ENCODE data around the gene SCUBE2. TPM values are rescaled to one million over a fixed set of nuclear protein-coding genes. Genes with fewer than 3 reads are reported as not detected.
A peak's percentile ranks its signal among the peaks of the same experiment; 100 is the strongest.

Gene SCUBE2
- total RNA-seq, 4 donors from 2014 or later: 0.24 to 3.6 (median 2.3) TPM

GRCh38 chr11:9089061-9089460, 2.3 kb downstream of the SCUBE2 start:
- intact Hi-C loops (cut with DNase I; ENCODE audit: low total_unique reads): no loop called here
- H3K27ac ChIP-seq: no peak overlapping the region
- peaks cover 0 to 5% of the 10 kb centered on the region in 2 donors for H3K4me1 ChIP-seq
- H3K9me3 ChIP-seq: no peaks in the 10 kb centered on the region
- H3K4me3 ChIP-seq: no peak overlapping the region
- H3K27me3 ChIP-seq: peaks cover 5 to 17% (median 9%) of the 10 kb centered on the region in 3 donors
- H3K36me3 ChIP-seq: no peaks in the 10 kb centered on the region
- in situ Hi-C loops (cut with MboI; ENCODE audit: low sequenced_read_pairs in 4 of 4): no loop called here
- no peak for TF ChIP-seq POLR2A (IDR thresholded peaks at IDR 0.05)
- no peak for TF ChIP-seq CTCF (IDR thresholded peaks at IDR 0.05 in 4 of 5, conservative IDR thresholded peaks at IDR 0.05 in 1 of 5)
- DNase-seq: no peak
- peak in 1 of 2 donors; percentile 40 for ATAC-seq

GRCh38 chr11:9082575-9082974, 8.8 kb downstream of the SCUBE2 start:
- in situ Hi-C loops (cut with MboI; ENCODE audit: low sequenced_read_pairs in 4 of 4) (no loop called here), intact Hi-C loops (cut with DNase I; ENCODE audit: low total_unique reads) (no loop called here)
- Histone ChIP-seq H3K36me3 (no peaks in the 10 kb centered on the region), H3K27ac (no peak overlapping the region), H3K4me1 (peaks cover 0 to 4% of the 10 kb centered on the region in 2 donors), H3K27me3 (no peaks in the 10 kb centered on the region), H3K9me3 (no peaks in the 10 kb centered on the region), H3K4me3 (no peak overlapping the region)
- no peak for DNase-seq
- ATAC-seq: no peak
- no peak for TF ChIP-seq CTCF (IDR thresholded peaks at IDR 0.05 in 4 of 5, conservative IDR thresholded peaks at IDR 0.05 in 1 of 5)
- no peak for TF ChIP-seq POLR2A (IDR thresholded peaks at IDR 0.05)

GRCh38 chr11:9081153-9081552, 10.2 kb downstream of the SCUBE2 start:
- Histone ChIP-seq H3K4me3 (no peak overlapping the region), H3K27me3 (no peaks in the 10 kb centered on the region), H3K36me3 (no peaks in the 10 kb centered on the region), H3K9me3 (no peaks in the 10 kb centered on the region), H3K4me1 (peaks cover 0 to 11% of the 10 kb centered on the region in 2 donors), H3K27ac (no peak overlapping the region)
- TF ChIP-seq CTCF (IDR thresholded peaks at IDR 0.05 in 4 of 5, conservative IDR thresholded peaks at IDR 0.05 in 1 of 5) (no peak), POLR2A (IDR thresholded peaks at IDR 0.05) (no peak)
- in situ Hi-C loops (cut with MboI; ENCODE audit: low sequenced_read_pairs in 4 of 4) (no loop called here), intact Hi-C loops (cut with DNase I; ENCODE audit: low total_unique reads) (no loop called here)
- ATAC-seq: no peak
- DNase-seq: no peak

- no peaks in the 10 kb centered on the region for H3K9me3 ChIP-seq
- peaks cover 0 to 11% of the 10 kb centered on the region in 2 donors for H3K4me1 ChIP-seq
- DNase-seq (no peak), ATAC-seq (no peak)
- H3K27me3 ChIP-seq: no peaks in the 10 kb centered on the region
- TF ChIP-seq POLR2A (IDR thresholded peaks at IDR 0.05) (no peak), CTCF (IDR thresholded peaks at IDR 0.05 in 4 of 5, conservative IDR thresholded peaks at IDR 0.05 in 1 of 5) (no peak)
- H3K4me3 ChIP-seq: no peak overlapping the region
- no peak overlapping the region for H3K27ac ChIP-seq
- H3K36me3 ChIP-seq: no peaks in the 10 kb centered on the region
- in situ Hi-C loops (cut with MboI; ENCODE audit: low sequenced_read_pairs in 4 of 4): no loop called here
- intact Hi-C loops (cut with DNase I; ENCODE audit: low total_unique reads): no loop called here
Measured at GRCh38 chr11:9078113-9079086, 13.0 kb downstream of the SCUBE2 start.
